Adrenal gland (tissue), 12 donors: ENCODE data around the gene PEPD. TPM values are rescaled to one million over a fixed set of nuclear protein-coding genes. Genes with fewer than 3 reads are reported as not detected.

Source experiments
- DNase-seq, 7 donors: peaks; one replicate each; pipeline ENCODE4 v3.0.0-alpha.2; 2019 to 2020
- H3K27ac ChIP-seq, 5 donors: fragments of 200-600 bp; sonication (generic) in 4 of 5; 1 replicate in 3 of 5; 2 replicates in 2 of 5; pipeline versions ENCODE4 v1.5.1 to v1.8.0; 2016 to 2020; ENCODE audit warnings: mild to moderate bottlenecking in 1 of 5
- H3K27me3 ChIP-seq: fragments of 200-600 bp; 2 replicates; pipeline ENCODE4 v1.8.0; 2021
- H3K36me3 ChIP-seq, 2 donors: fragments of 200-600 bp; replicated peaks in 1 of 2; 1 replicate in 1 of 2; 2 replicates in 1 of 2; pipeline versions ENCODE4 v1.5.1 to v1.8.0; 2018 to 2022
- H3K4me1 ChIP-seq, 2 donors: fragments of 200-600 bp; replicated peaks in 1 of 2; 1 replicate in 1 of 2; 2 replicates in 1 of 2; pipeline versions ENCODE4 v1.5.1 to v1.8.0; 2018 to 2021
- H3K4me3 ChIP-seq, 4 donors: fragments of 200-600 bp; sonication (generic) in 3 of 4; one replicate each; pipeline ENCODE4 v1.5.1; 2016 to 2018
- H3K9me3 ChIP-seq, 3 donors: fragments of 200-600 bp; sonication (generic) in 1 of 3; replicated peaks in 1 of 3; 1 replicate in 2 of 3; 2 replicates in 1 of 3; pipeline versions ENCODE4 v1.5.1 to v1.8.0; 2016 to 2021
- CTCF ChIP-seq, 6 experiments: fragments of 450-650 bp in 4 of 6; fragments of 200-600 bp in 2 of 6; sonication (generic) in 1 of 6; IDR thresholded peaks; 1 replicate in 5 of 6; 2 replicates in 1 of 6; pipeline versions ENCODE4 v1.5.1 to v1.8.0; 2016 to 2021; ENCODE audit warnings: antibody characterized with exemption in 6 of 6, mild to moderate bottlenecking in 2 of 6, moderate library complexity in 1 of 6
- POLR2A ChIP-seq, 2 donors: fragments of 450-650 bp; IDR thresholded peaks; one replicate each; pipeline ENCODE4 v1.6.1; 2017; ENCODE audit warnings: antibody characterized with exemption in 2 of 2, mild to moderate bottlenecking in 2 of 2, moderate library complexity in 1 of 2
- WGBS, 4 donors: extraction: QIAGEN DNeasy Blood & Tissue Kit in 2 of 4; methylation state at CpG; one replicate each; pipeline versions ENCODE4 v1.1.5 to v1.1.7; 2013 to 2017; 5-methylcytosine and 5-hydroxymethylcytosine counted together
- intact Hi-C, 2 donors: fragments of 100-400 bp; cut with DNase I; formaldehyde crosslinking; loops; one replicate each; pipeline versions ENCODE4 v1.14.1 to v1.15.0; 2022 to 2023
- polyA plus RNA-seq, 3 donors: library from polyadenylated mRNA; stranded (reverse); fragments of 200-250 nt in 2 of 3; fragments of 350-450 nt in 1 of 3; fragmentation: Illumina TruSeq in 1 of 3; extraction: RNeasy Lipid Tissue Mini Kit (QIAGEN cat#74804) in 1 of 3; gene quantifications; one replicate each; pipeline ENCODE4 v1.2.3, GENCODE V29; 2013 to 2014
- total RNA-seq, 9 donors: library from RNA; depleted of rRNA in 4 of 9; stranded (reverse); fragments of >200 nt in 4 of 9; fragments of 120-200 nt in 1 of 9; fragmentation: NEBNext Ultra II Directional in 1 of 9; extraction: Animal tissue kit (Norgen Biotek cat#: 25700) in 1 of 9; gene quantifications; one replicate each; pipeline versions ENCODE4 v1.1.0 to v1.2.4, GENCODE V29; 2013 to 2023
- donor health status: healthy with polysubstance abuse.
- donor health status: Bipolar disorder and iron deficiency.
- donor health status: DM: yes; HTN: yes; CAD: no.
- donor health status: DM: no; HTN: no; CAD: no.
- donor health status: DM: no; HTN: no; CAD: no.
- donor health status: DM: yes; HTN: yes; CAD: no.

PEPD gene
- total and polyA plus RNA-seq, 12 donors = 24.4 to 311 (median 116) TPM

GRCh38 chr19:33421368-33421767, 100.2 kb downstream of the PEPD start:
- TF ChIP-seq CTCF (IDR thresholded peaks at IDR 0.05) = no peak
- TF ChIP-seq POLR2A (IDR thresholded peaks at IDR 0.05) = no peak

GRCh38 chr19:33420821-33421220, 100.8 kb downstream of the PEPD start:
- H3K27me3 ChIP-seq = no peaks in the 10 kb centered on the region
- intact Hi-C loops = no loop called here
- no peaks in the 10 kb centered on the region for H3K9me3 ChIP-seq
- no peaks in the 10 kb centered on the region for H3K36me3 ChIP-seq
- WGBS, 4 donors = 81 to 97% (median 93%) methylated on average over 9 of the region's 9 CpGs
- no peak for TF ChIP-seq CTCF (IDR thresholded peaks at IDR 0.05)
- no peak for TF ChIP-seq POLR2A (IDR thresholded peaks at IDR 0.05)
- no peaks in the 10 kb centered on the region for H3K4me1 ChIP-seq
- H3K27ac ChIP-seq = no peak overlapping the region
- DNase-seq = no peak
- H3K4me3 ChIP-seq = no peak overlapping the region

More at GRCh38 chr19:33421368-33421767, 100.2 kb downstream of the PEPD start:
- WGBS, 4 donors = 95 to 99% (median 97%) methylated on average over 5 to 7 of the region's 7 CpGs
- no peaks in the 10 kb centered on the region for H3K9me3 ChIP-seq
- intact Hi-C loops = no loop called here
- H3K27ac ChIP-seq = no peak overlapping the region
- no peaks in the 10 kb centered on the region for H3K36me3 ChIP-seq
- no peaks in the 10 kb centered on the region for H3K4me1 ChIP-seq
- DNase-seq = no peak
- no peaks in the 10 kb centered on the region for H3K27me3 ChIP-seq
- no peak overlapping the region for H3K4me3 ChIP-seq

GRCh38 chr19:33419788-33420130, 101.8 kb downstream of the PEPD start:
- Histone ChIP-seq H3K4me1 (no peaks in the 10 kb centered on the region), H3K4me3 (no peak overlapping the region), H3K27me3 (no peaks in the 10 kb centered on the region), H3K27ac (no peak overlapping the region), H3K9me3 (no peaks in the 10 kb centered on the region), H3K36me3 (no peaks in the 10 kb centered on the region)
- WGBS, 4 donors = 47 to 70% (median 58%) methylated on average over 2 to 6 of the region's 6 CpGs
- TF ChIP-seq POLR2A (IDR thresholded peaks at IDR 0.05) = no peak
- TF ChIP-seq CTCF (IDR thresholded peaks at IDR 0.05) = no peak
- no peak for DNase-seq
- intact Hi-C loops = no loop called here

GRCh38 chr19:33418871-33419787, 102.5 kb downstream of the PEPD start:
- no peak for DNase-seq
- intact Hi-C loops = no loop called here
- Histone ChIP-seq H3K27ac (no peak overlapping the region), H3K4me3 (no peak overlapping the region), H3K9me3 (no peaks in the 10 kb centered on the region), H3K27me3 (no peaks in the 10 kb centered on the region), H3K4me1 (no peaks in the 10 kb centered on the region), H3K36me3 (no peaks in the 10 kb centered on the region)
- WGBS, 4 donors = 82 to 84% (median 84%) methylated on average over 2 to 20 of the region's 20 CpGs
- TF ChIP-seq CTCF (IDR thresholded peaks at IDR 0.05) = no peak
- no peak for TF ChIP-seq POLR2A (IDR thresholded peaks at IDR 0.05)
